ENCODE measurements around the gene RFTN2.

The RFTN2 gene

DNA sequence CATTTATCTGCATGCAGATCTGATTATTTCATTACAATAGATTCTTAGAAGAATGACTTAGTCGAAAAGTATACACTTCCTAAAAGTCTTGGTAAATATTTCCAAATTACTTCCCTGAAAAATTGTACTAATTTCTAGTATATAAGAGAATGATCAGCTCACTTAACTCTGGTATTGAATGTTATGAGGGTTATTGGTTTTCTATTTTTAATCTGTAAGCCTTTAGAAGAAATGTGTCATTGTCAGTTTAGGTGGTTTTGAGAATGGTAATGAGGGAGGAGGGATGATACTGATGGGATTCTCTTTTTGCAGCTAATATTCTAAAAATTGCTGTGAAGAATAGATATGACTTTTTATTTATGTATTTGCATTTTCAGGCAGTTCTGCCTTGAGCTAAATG, 135.7 kb downstream of the RFTN2 start:
- FAIRE-seq = no peak

DNA sequence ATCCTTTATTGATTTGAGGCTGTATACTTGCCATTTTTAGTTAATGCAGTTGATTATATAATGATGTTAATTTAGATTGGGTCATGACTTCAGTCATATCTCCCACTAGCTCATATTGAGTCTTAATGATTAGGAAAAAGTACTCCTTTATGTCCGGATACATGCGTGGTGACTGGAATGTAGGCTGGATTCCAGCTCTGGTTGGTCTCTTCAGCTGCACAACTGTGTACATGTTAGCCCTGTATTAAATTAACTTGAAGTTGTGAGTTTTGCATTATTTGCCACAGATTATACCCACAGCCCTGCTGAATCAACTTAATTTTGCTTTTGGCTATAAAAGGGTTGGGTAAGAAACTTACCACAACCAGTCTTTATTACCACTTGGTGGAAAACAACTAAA, 137.0 kb downstream of the RFTN2 start:
- FAIRE-seq = no peak

All from G401.6 (cell line).